Measurements from ENCODE around the gene FAF1. TPM values are rescaled to one million over a fixed set of nuclear protein-coding genes. Genes with fewer than 3 reads are reported as not detected.

The FAF1 gene
- total RNA-seq, 1 donor from 2014 or later, result 54.3 TPM

DNA sequence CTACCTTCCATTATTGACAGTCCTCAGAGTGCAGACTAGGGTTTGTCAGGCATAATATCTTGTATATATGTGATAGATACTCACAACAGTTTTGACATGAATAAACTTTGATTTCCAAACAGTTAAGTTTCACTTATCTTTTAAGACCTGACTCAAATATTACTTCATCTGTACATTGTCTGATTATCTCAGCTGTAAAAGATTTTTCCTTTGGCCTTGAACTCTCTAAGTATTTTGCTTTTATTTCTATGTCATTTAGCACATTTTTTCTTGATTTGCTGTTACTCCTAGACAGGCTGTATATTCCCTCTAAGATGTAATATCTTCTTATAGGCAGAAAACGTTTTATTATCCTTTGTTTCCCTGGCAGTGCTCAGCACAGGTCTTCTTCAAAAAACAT lies 471.2 kb downstream of the FAF1 start:
- Mint-ChIP-seq H3K4me1 (ENCODE audit: unreplicated experiment) (no peaks in the 10 kb centered on the region), H3K27me3 (ENCODE audit: unreplicated experiment) (peaks cover 2% of the 10 kb centered on the region)

DNA sequence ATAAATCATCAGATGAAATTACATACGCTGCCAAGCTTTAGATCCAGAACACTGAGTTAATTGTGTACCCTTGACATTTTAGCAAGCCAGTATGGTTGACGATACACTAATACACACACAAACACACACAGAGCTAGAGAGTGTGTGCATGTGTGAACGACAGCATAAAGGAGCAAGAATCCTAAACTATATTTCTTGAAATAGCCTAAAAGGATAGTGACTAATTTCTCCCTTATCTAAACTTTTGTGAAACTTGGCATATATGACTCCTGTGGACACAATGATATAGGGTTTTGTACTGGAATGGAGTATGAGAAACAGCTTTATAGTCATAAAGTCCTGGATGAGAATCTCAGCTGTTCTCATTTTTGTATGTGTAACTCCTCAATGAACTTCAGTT lies 471.7 kb downstream of the FAF1 start:
- DNase-seq (ENCODE audit: low spot score), result no peak
- H3K9me3 Mint-ChIP-seq (ENCODE audit: unreplicated experiment), result no peaks in the 10 kb centered on the region
- no peak overlapping the region for H3K4me3 Mint-ChIP-seq (ENCODE audit: unreplicated experiment)
- H3K36me3 Mint-ChIP-seq (ENCODE audit: low read depth, unreplicated experiment), result peaks cover 18% of the 10 kb centered on the region
- no peak overlapping the region for H3K27ac Mint-ChIP-seq (ENCODE audit: unreplicated experiment)
- H3K27me3 Mint-ChIP-seq (ENCODE audit: unreplicated experiment), result peaks cover 2% of the 10 kb centered on the region
- H3K4me1 Mint-ChIP-seq (ENCODE audit: unreplicated experiment), result no peaks in the 10 kb centered on the region
- TF ChIP-seq, protein P1, sequence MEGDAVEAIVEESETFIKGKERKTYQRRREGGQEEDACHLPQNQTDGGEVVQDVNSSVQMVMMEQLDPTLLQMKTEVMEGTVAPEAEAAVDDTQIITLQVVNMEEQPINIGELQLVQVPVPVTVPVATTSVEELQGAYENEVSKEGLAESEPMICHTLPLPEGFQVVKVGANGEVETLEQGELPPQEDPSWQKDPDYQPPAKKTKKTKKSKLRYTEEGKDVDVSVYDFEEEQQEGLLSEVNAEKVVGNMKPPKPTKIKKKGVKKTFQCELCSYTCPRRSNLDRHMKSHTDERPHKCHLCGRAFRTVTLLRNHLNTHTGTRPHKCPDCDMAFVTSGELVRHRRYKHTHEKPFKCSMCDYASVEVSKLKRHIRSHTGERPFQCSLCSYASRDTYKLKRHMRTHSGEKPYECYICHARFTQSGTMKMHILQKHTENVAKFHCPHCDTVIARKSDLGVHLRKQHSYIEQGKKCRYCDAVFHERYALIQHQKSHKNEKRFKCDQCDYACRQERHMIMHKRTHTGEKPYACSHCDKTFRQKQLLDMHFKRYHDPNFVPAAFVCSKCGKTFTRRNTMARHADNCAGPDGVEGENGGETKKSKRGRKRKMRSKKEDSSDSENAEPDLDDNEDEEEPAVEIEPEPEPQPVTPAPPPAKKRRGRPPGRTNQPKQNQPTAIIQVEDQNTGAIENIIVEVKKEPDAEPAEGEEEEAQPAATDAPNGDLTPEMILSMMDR (IDR thresholded peaks at IDR 0.05; ENCODE audit: unreplicated experiment), result no peak

More for the DNA sequence above, 471.2 kb downstream of the FAF1 start:
- no peak for DNase-seq (ENCODE audit: low spot score)
- H3K27ac Mint-ChIP-seq (ENCODE audit: unreplicated experiment), result no peak overlapping the region
- no peak overlapping the region for H3K4me3 Mint-ChIP-seq (ENCODE audit: unreplicated experiment)
- H3K36me3 Mint-ChIP-seq (ENCODE audit: low read depth, unreplicated experiment), result peaks cover 18% of the 10 kb centered on the region
- TF ChIP-seq, protein P1 (IDR thresholded peaks at IDR 0.05; ENCODE audit: unreplicated experiment), result no peak
- no peaks in the 10 kb centered on the region for H3K9me3 Mint-ChIP-seq (ENCODE audit: unreplicated experiment)

DNA sequence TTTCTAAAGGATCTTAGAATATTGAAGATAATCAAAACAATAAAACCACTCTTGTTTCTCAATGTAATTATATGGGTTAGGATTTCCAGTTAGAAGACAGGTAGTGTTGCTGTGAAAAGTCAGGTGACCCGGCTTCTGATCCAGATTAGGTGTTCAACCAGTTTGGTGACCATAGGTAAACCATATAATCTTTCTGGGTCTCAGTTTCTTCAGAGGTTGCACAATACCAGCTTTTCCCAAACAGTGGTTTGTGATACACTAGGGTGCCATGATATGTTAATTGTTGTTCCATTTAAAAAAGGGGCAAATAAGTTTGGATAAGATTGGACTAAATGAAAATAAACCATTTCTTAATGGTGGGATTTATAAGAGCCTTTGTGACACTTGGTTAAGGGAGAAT lies 472.3 kb downstream of the FAF1 start:
- peaks cover 18% of the 10 kb centered on the region for H3K36me3 Mint-ChIP-seq (ENCODE audit: low read depth, unreplicated experiment)

DNA sequence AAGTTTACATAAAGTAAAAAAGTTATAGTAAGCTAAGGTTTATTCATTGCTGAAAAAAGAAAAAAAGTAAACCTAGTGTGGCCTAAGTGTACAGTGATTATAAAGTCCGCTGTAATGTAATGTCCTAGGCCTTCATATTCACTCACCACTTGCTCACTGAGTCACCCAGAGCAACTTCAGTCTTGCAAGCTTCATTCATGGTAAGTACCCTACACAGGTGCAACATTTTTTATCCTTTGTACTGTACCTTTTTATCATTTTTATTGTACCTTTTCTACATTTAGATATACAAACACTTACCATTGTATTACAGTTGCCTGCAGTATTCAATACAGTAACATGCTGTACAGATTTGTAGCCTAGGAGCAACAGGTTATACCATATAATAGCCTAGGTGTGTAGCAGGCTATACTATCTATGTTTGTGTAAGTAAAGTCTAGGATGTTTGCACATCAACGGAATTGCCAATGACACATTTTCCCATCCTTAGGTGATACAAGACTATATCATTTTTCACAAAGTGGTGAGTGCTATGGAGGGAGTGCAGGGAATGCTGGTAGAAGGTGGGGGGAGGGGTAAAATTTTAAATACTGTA lies 478.8 kb downstream of the FAF1 start:
- H3K4me3 Mint-ChIP-seq (ENCODE audit: unreplicated experiment), result no peak overlapping the region
- no peaks in the 10 kb centered on the region for H3K4me1 Mint-ChIP-seq (ENCODE audit: unreplicated experiment)
- TF ChIP-seq, protein P1 (IDR thresholded peaks at IDR 0.05; ENCODE audit: unreplicated experiment), result no peak
- no peak for DNase-seq (ENCODE audit: low spot score)
- no peaks in the 10 kb centered on the region for H3K36me3 Mint-ChIP-seq (ENCODE audit: low read depth, unreplicated experiment)
- no peaks in the 10 kb centered on the region for H3K9me3 Mint-ChIP-seq (ENCODE audit: unreplicated experiment)
- no peaks in the 10 kb centered on the region for H3K27me3 Mint-ChIP-seq (ENCODE audit: unreplicated experiment)
- H3K27ac Mint-ChIP-seq (ENCODE audit: unreplicated experiment), result no peak overlapping the region

More for the DNA sequence above, 472.3 kb downstream of the FAF1 start:
- Mint-ChIP-seq H3K4me1 (ENCODE audit: unreplicated experiment) (no peaks in the 10 kb centered on the region), H3K27me3 (ENCODE audit: unreplicated experiment) (peaks cover 2% of the 10 kb centered on the region), H3K27ac (ENCODE audit: unreplicated experiment) (no peak overlapping the region), H3K9me3 (ENCODE audit: unreplicated experiment) (no peaks in the 10 kb centered on the region), H3K4me3 (ENCODE audit: unreplicated experiment) (no peak overlapping the region)
- TF ChIP-seq, protein P1 (IDR thresholded peaks at IDR 0.05; ENCODE audit: unreplicated experiment), result no peak
- DNase-seq (ENCODE audit: low spot score), result no peak

DNA sequence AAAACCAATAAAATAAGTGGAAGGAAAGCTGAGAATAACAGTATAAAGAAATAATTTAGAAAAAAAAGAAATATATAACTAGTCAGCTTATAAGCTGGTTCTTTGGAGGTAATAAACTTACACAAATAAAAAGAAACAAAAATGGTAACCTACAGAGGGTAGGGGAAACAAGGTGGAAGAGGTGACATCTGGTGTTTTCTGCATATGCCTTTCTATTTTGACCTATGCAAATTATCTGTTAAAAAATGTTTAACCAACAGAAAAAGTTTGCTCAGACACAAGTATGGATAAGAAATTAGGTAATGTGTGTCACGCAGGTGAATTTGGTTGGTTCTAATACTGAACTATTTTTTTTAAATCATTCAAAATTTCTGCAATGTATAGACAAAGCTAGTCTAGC lies 483.3 kb downstream of the FAF1 start:
- no peak overlapping the region for H3K4me3 Mint-ChIP-seq (ENCODE audit: unreplicated experiment)
- DNase-seq (ENCODE audit: low spot score), result no peak
- TF ChIP-seq, protein P1 (IDR thresholded peaks at IDR 0.05; ENCODE audit: unreplicated experiment), result no peak
- H3K27ac Mint-ChIP-seq (ENCODE audit: unreplicated experiment), result no peak overlapping the region
- no peaks in the 10 kb centered on the region for H3K4me1 Mint-ChIP-seq (ENCODE audit: unreplicated experiment)
- no peaks in the 10 kb centered on the region for H3K36me3 Mint-ChIP-seq (ENCODE audit: low read depth, unreplicated experiment)
- no peaks in the 10 kb centered on the region for H3K9me3 Mint-ChIP-seq (ENCODE audit: unreplicated experiment)
- no peaks in the 10 kb centered on the region for H3K27me3 Mint-ChIP-seq (ENCODE audit: unreplicated experiment)

All from endothelial cell (in vitro differentiated cells).